Skeletal muscle cell (primary cell): ENCODE measurements around the gene ZNHIT6.
"Not testable (repeated sequence)": the region's sequence is repeated elsewhere in the genome, so short reads cannot be mapped to it uniquely, and the experiment has no call there.

Source experiments
- DNase-seq: peaks from one replicate; pipeline ENCODE4 v3.0.0-alpha.2; 2010; ENCODE audit warnings: low read depth
- H3K4me3 ChIP-seq: 2 replicates; pipeline ENCODE4 v1.5.1; 2011; ENCODE audit warnings: low read depth, mild to moderate bottlenecking, control low read depth, low read length, moderate library complexity

ZNHIT6 gene, protein sequence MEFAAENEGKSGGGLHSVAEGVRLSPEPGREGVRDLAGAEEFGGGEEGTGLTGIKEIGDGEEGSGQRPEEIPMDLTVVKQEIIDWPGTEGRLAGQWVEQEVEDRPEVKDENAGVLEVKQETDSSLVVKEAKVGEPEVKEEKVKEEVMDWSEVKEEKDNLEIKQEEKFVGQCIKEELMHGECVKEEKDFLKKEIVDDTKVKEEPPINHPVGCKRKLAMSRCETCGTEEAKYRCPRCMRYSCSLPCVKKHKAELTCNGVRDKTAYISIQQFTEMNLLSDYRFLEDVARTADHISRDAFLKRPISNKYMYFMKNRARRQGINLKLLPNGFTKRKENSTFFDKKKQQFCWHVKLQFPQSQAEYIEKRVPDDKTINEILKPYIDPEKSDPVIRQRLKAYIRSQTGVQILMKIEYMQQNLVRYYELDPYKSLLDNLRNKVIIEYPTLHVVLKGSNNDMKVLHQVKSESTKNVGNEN

DNA sequence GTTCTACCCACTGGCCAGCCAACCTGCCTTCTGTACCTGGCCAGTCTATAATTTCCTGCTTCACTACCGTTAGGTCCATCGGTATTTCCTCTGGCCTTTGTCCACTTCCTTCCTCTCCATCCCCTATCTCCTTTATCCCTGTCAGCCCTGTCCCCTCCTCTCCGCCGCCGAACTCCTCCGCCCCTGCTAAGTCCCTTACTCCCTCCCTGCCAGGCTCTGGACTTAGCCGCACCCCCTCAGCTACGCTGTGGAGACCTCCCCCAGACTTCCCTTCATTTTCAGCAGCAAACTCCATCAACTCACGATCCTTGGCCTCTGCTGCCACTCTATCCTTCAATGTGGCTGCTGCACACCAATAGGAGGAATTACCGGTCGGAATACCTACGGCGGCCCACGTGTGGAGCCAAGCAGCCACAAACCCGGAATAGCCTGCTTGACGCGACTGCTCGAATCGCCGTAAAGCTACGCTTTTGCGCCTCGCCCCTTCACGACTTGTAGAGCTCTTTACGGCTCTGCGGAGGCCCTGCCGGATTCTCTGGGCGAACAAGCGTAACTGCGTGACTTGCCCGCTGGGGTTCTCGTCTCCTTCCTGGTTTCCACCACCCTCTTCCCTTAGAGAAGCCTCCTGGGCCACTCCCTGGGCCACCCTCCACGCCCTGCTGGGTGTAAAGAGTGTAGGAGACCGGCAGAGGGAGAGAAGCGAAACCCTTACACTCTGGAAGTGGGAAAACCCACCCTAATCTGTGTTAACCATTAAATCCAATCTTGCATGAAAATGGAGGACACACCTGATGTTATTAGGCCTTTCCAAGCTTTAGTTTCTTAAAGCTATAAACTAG is at the start of gene ZNHIT6:
TSS of gene ZNHIT6 (minus strand) at position 444 of the 839 bp plus-strand sequence. CDS start at position 295, 149 bp downstream.
- peak within 1 kb of the TSS; percentile 94 for H3K4me3 ChIP-seq
- DNase-seq: peak; percentile 92

DNA sequence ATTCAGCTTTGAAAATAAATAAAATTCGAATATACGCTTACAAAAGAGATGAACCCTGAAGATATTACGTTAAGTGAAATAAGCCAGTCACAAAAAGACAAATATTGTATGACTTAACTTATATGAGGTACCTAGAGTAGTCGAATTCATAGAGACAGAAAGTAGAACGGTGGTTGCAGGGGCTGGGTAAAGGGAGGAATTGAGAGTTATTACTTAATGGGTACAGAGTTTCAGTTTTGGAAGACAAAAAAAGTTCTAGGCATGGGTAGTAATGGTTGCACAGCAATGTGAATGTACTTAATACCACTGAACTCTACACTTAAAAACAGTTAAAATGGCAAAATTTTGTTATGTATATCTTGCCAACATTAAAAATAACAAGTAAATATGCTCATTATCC is 48.6 kb upstream of the ZNHIT6 start:
- H3K4me3 ChIP-seq: no peak overlapping the region
- no peak for DNase-seq

DNA sequence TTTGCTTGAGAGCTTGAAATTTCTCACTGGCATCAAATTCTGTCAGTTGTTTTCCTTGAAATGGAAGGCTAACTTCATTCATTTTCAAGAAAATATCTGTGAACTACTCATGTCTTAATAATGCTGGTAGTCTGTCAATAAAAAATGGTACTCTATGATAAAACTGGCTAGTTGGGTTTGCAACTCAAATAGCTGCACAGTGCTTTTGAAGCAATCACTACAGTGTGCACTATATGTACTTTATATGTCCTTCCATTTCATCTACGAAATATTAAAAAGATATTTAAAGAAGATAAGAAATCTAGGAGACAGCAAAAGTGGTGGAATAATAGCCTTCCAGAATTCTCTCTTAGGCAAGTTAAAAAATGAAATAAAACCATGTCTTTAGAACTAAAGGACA is 39.9 kb upstream of the ZNHIT6 start:
- no peak for DNase-seq
- H3K4me3 ChIP-seq: no peak overlapping the region

DNA sequence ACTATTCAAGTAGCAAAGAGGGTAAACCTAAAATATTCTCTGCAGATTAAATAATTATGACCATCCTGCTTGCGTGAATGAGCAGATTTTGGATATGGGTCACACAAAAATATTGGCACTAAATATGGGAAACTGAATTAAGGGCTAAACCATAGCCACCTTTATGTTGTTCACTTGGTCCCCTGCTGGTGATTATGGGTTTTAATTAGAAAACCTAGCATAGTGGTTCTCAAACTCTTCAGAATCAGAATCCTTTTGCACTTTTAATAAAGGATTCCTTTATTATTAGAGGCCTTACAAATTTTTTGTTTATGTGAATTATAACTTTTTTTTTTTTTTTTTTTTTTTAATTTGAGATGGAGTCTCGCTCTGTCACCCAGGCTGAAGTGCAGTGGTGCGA is 38.5 kb upstream of the ZNHIT6 start:
- H3K4me3 ChIP-seq: no peak overlapping the region
- no peak for DNase-seq

DNA sequence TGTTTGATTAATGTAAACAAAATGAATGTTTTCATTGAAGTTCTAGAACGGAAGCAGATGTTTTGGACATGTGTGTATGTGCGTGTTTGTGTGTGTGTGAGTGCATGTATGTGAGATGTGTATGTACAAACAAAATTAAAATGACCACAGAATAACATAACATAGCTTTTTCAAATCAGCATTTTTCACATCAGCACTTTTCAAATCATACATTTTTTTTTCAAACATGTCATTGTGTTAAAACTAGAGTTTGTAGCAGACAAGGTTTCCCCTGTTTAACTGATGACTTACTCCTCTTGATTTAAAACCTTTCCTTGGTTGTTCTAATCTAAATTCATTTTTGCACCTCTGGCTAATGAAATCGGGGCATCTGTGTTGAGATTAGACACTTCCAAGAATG is 35.6 kb upstream of the ZNHIT6 start:
- DNase-seq: no peak
- no peak overlapping the region for H3K4me3 ChIP-seq

DNA sequence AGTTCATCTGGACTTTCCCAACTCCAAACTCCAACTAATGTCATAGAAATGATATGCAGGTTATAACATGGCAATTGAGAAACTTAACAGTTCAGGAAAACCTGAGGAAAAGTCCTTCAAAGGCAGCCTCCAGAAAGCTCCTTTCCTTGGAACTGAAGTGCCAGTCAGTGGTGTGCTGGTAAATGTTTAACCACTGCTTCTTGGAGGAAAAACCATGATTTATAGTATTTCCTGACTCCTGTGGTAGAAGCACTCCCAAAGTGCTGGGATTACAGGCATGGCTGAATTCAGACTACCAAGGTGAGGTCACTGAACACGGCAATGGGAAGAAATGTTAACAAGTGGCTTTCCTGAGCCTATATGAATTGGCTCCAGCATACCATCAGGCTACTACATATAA is 26.7 kb upstream of the ZNHIT6 start:
- H3K4me3 ChIP-seq: no peak overlapping the region
- DNase-seq: no peak

DNA sequence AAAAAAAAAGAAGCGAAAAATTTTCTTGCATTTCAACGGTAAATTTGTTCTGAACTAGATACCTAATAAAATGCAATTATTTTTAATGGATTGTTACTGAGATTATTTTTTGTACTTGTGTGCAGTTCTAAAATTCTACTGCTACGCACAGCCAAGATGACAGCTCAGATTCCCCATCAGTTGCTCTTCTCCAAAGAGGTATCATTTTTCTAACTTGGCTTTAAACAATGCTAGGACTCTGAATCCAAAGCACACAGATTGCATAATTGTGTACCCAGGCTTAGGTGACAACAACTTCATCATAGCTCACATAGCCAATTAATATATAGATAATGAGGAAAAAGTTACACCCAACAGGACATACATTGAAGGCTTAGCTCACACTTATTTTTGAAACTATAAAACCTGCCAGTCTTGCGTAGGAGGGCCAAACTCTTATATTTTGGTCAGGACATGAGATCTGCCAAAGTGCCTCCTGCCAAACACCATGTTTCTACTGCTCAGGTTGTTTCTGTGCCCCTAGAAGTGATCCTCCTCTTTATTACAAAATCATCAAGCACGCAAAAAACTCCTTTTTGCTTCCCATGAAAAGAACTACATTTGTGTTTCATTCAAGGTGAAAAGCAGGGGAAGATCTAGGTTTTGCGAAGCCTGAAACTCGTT is 10.6 kb upstream of the ZNHIT6 start:
- DNase-seq: no peak
- no peak overlapping the region for H3K4me3 ChIP-seq

DNA sequence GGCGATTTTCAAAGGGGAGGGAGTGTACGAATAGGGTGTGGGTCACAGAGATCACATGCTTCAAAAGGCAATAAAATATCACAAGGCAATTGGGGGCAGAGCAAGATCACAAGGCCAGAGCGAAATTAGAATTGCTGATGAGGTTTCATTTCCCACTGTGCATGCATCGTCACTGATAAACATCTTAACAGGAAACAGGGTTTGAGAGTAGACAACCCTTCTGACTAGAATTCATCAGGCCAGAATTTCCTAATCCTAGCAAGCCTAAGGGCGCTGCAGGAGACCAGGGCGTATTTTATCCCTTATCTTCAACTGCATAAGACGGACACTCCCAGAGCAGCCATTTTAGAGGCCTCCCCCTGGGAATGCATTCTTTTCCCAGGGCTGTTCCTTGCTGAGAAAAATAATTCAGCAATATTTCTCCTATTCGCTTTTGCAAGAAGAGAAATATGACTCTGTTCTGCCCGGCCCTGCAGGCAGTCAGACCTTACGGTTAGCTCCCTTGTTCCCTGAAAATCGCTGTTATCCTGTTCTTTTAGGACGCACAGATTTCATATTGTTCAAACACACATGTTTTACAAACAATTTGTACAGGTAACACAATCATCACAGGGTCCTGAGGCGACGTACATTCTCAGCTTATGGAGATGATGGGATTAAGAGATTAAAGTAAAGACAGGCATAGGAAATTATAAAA is 6.3 kb upstream of the ZNHIT6 start:
- DNase-seq, H3K4me3 ChIP-seq: not testable (repeated sequence)

DNA sequence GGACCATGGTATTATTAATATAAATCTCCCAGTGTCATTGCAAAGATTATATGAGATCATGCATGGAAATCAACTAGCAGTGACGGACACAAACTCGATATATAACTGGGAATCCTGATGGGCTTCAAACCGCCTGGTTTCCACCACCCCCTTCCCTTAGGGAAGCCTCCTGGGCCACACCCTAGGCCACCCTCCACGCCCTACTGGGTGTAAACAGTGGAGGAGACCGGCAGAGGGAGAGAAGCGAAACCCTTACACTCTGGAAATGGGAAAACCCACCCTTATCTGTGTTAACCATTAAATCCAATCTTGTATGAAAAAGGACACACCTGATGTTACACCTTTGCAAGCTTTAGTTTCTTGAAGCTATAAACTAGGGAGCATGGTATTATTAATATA is 595 bp upstream of the ZNHIT6 start:
- H3K4me3 ChIP-seq: peak overlapping the region; percentile 94
- no peak for DNase-seq

DNA sequence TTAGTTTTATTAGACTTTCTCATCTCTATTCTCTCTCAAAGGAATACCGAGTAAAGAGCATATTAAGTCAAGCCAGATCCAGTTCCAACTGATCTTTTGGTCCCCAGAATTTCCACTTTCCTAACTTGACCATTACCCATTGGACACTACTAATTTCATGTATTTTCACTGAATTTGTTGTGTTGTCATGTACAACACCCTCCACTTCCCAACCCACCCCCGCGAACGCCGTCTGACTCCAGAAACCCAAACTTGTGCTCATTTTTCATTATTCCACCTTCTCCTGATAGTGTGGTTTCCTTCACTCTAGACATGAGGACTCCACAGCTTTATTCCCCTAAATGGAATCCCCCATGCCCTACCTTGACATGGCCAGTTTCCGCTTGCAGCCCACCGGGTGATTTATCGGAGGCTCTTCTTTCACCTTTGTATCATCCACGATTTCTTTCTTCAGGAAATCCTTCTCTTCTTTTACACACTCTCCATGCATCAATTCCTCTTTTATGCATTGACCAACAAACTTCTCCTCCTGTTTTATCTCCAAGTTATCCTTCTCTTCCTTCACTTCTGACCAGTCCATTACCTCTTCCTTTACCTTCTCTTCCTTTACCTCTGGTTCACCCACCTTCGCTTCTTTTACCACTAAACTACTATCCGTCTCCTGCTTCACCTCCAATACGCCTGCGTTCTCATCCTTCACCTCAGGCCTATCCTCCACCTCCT is 805 bp downstream of the ZNHIT6 start:
- peak overlapping the region; percentile 94 for H3K4me3 ChIP-seq
- DNase-seq: no peak

DNA sequence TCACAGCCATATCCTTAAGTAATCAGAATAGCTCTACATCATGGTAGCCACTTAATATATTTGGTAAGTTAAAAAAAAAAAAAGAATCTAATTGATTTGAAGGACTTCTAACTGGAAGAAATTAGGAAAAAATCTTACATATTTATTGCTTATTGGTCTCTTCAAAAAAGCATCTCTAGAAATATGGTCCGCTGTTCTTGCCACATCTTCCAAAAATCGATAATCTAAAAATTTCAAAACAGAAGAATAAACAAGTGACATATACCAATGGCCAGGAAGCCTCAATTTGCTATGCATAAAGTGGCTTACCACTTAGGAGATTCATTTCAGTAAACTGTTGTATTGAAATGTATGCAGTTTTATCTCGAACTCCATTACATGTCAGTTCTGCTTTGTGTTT is 2.3 kb downstream of the ZNHIT6 start:
- H3K4me3 ChIP-seq: no peak overlapping the region
- no peak for DNase-seq

DNA sequence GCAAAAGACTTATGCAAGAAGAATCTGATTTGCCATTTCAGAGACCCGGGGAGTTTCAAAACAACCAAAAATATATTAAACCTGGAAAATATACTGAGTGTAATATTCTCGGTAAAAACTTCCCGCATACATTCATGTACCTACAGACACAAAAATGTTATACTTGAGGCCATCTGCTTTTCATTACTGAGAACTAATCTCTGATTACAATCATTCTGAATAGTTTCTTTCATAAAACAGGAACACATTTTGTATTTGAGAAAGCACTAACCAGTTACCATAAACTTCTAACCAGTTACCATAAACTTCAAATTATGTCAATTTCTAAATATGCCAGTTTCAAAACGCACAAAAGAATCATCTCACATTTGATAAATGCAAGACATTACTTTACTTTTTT is 7.8 kb downstream of the ZNHIT6 start:
- no peak overlapping the region for H3K4me3 ChIP-seq
- DNase-seq: no peak

DNA sequence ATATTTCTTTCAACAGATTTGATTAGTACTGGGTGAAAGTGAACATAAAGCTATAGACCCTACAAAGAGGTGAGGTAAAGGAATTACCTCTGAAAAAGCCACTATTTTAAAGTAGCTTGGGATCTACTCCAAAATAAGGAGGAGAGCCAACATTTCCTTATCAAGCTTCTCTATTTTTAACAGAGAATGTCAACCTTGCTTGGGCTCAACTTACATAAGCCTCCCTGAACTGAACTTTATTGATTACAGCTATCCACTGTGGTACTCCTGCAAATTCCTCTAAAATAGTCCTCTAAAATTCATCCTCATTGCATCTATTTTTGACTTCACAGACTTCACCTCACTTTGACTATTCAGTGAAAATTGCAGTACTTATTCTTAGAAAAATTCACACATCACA is 10.3 kb downstream of the ZNHIT6 start:
- no peak for DNase-seq
- H3K4me3 ChIP-seq: no peak overlapping the region

DNA sequence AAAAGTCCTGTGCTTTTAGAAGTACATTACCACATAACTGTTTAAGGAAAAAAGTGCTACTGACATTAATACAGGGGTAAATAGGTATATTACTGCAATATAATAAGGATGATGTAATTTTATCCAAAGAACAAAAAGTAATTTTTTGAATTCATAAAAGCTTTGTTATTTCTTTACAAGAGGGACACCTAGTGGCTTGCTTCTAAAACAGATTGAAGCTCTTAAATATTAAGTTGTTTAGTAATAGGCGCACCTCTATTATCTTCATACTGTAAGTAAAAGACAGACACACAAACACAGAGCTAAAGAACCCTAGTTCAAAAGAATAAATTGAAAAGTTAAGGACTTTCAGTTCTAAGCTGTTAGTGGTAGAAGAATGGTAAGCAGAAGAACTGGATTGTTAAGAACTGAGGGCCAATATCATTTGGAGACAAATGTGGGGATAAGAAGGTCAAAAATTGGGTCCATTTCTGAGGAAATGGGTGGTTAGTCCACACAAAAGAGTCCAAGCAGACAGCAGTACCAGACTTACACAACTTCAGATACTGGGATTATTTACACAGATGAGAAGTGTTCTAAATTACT is 15.4 kb downstream of the ZNHIT6 start:
- DNase-seq: peak; percentile 22
- H3K4me3 ChIP-seq: no peak overlapping the region

DNA sequence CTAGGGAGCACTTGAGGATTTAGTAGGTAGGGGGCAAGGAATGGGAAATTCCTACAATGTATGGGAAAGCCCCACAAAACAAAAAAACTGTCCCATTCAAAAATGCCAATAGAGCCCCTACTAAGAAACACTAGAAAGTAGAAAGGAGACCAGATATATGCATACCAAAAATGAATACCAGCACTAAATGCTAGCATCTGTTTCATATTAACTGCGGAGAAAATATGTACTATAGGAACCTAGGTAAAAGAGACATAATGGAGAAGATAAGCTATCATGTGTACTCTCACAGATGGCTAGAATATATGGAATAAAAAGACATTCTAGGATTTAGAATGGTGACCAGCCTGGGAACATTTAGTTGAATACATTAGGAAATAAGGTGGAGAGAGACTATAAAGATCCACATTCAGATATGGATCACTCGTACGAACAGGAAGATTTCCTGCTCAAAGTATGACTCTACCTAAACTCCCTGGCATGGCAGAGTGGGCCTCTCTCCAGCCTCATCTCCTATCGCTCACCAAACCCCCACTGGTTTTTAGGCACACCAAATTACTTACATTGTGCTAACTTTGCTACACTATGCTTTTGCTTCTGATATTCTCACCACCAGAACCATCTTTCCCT is 18.3 kb downstream of the ZNHIT6 start:
- DNase-seq: no peak
- H3K4me3 ChIP-seq: no peak overlapping the region

DNA sequence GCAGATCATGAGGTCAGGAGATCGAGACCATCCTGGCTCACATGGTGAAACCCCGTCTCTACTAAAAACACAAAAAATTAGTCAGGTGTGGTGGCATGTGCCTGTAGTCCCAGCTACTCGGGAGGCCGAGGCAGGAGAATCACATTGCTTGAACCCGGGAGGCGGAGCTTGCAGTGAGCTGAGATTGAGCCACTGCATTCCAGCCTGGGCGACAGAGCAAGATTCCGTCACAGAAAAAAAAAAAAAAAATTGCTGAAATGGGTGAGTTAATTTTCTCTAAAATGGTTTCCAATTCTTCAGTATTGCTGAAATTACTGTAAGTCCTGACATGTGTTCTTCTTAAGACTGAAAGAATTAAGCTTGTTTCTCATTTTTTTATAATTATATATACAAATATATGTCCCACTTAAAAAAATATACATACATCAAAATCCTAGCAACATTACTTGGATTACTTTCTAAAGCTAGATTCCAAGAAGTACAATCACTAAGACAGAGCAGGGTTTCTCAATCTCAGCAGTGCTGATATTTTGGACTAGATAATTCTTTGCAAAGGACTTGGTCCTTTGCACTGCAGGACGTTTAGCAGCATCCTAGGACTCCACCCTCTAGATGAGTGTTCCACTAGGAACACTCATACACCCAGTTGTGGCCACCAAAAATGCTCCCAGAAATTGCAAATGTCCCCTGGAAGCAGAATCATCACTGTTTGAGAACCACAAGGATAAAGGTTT is 24.8 kb downstream of the ZNHIT6 start:
- no peak for DNase-seq
- no peak overlapping the region for H3K4me3 ChIP-seq

DNA sequence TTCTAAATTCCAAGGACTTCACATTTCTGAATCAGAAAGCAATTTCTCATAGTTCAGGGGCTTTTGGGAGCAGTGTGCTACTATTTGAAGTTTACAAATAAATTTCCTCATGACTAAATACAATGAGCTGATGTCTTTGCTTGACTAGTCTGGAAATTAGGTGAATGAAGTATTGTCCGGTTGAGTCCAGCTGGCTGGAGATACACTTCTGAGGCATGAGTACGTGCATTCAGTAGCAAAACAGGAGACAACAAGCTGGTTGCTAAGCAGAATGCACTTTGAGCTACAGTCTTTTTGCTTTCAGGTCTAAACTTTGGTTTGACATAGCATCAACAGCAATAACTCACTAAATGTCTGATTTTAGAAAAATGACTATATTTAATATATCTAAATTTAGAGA is 27.1 kb downstream of the ZNHIT6 start:
- DNase-seq: peak; percentile 8
- no peak overlapping the region for H3K4me3 ChIP-seq
